Measurements from ENCODE around the gene RGS3.

Gene RGS3

DNA sequence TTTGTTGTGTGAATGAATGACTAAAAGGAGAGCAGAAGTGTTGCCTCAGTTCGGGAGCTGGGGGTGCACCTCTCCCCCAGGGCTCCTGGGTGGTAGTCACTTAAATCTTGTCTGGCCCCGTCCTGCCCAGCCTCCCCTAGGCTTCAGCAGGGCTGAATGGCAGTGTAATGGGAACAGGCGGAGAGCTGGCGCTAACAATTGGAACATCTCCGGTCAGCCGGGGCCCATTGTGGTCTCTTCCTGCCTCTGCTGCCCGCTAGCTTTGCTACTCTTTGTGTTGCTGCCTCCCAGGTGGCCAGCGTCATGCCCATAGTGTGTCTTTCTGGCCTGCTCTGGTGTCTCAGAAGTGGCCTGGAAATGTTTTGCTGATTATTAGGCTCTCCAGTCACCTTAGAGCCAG is 62.3 kb downstream of the RGS3 start:
- H3K9ac ChIP-seq (ENCODE audit: low read length) = no peak overlapping the region
- no peak overlapping the region for H3K27ac ChIP-seq (ENCODE audit: low read length)
- no peak overlapping the region for H3K4me2 ChIP-seq (ENCODE audit: low read length)
- peaks cover 17% of the 10 kb centered on the region for H3K27me3 ChIP-seq (ENCODE audit: low read depth, low read length)
- no peaks in the 10 kb centered on the region for H3K36me3 ChIP-seq (replicated peaks; ENCODE audit: low read depth, low read length)
- H3K4me3 ChIP-seq (ENCODE audit: low read length) = no peak overlapping the region
- peaks cover 35% of the 10 kb centered on the region for H3K4me1 ChIP-seq (ENCODE audit: low read length)
- no peaks in the 10 kb centered on the region for H4K20me1 ChIP-seq (ENCODE audit: insufficient read depth, low read length)
- TF ChIP-seq EZH2phosphoT487 (IDR thresholded peaks at IDR 0.05; ENCODE audit: low read depth) = no peak
- no peak for TF ChIP-seq CTCF (IDR thresholded peaks at IDR 0.05; ENCODE audit: low read depth, low read length)
- H3K79me2 ChIP-seq (ENCODE audit: low read length) = no peaks in the 10 kb centered on the region
- no peaks in the 10 kb centered on the region for H3K9me3 ChIP-seq (ENCODE audit: insufficient read depth, low read length)
- H2AFZ ChIP-seq (ENCODE audit: low read depth, low read length) = no peak overlapping the region

GRCh38 chr9:113526231-113526746 is 62.8 kb downstream of the RGS3 start:
- Histone ChIP-seq H3K9ac (ENCODE audit: low read length) (no peak overlapping the region), H4K20me1 (ENCODE audit: insufficient read depth, low read length) (no peaks in the 10 kb centered on the region), H3K79me2 (ENCODE audit: low read length) (no peaks in the 10 kb centered on the region), H3K4me1 (ENCODE audit: low read length) (peaks cover 35% of the 10 kb centered on the region), H2AFZ (ENCODE audit: low read depth, low read length) (no peak overlapping the region), H3K4me3 (ENCODE audit: low read length) (no peak overlapping the region), H3K27me3 (ENCODE audit: low read depth, low read length) (peaks cover 20% of the 10 kb centered on the region), H3K4me2 (ENCODE audit: low read length) (no peak overlapping the region), H3K9me3 (ENCODE audit: insufficient read depth, low read length) (no peaks in the 10 kb centered on the region), H3K36me3 (replicated peaks; ENCODE audit: low read depth, low read length) (no peaks in the 10 kb centered on the region), H3K27ac (ENCODE audit: low read length) (no peak overlapping the region)
- TF ChIP-seq CTCF (IDR thresholded peaks at IDR 0.05; ENCODE audit: low read depth, low read length) (no peak), EZH2phosphoT487 (IDR thresholded peaks at IDR 0.05; ENCODE audit: low read depth) (no peak)

DNA sequence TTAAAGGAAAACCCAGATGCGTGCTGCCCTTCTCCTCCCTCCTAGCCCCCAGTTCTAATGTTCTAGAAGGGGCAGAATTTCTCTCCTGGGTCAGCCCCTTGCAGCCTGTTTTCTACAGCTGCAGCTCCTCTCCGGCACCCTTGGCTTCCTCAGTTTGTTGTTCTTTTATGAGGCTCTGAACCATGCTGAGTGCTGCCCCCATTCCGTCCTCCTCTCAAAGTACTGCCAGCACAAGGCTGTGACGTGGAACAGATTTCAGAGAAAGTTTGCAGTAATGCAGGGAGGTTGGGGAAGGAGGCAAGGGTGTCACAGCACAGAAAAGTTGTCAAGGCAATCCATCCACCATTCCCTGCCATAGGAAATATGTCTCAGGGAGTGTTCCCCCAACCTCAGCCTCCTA is 63.3 kb downstream of the RGS3 start:
- Histone ChIP-seq H3K27ac (ENCODE audit: low read length) (no peak overlapping the region), H3K36me3 (replicated peaks; ENCODE audit: low read depth, low read length) (no peaks in the 10 kb centered on the region), H2AFZ (ENCODE audit: low read depth, low read length) (no peak overlapping the region), H3K9me3 (ENCODE audit: insufficient read depth, low read length) (no peaks in the 10 kb centered on the region), H3K9ac (ENCODE audit: low read length) (no peak overlapping the region), H3K4me1 (ENCODE audit: low read length) (peaks cover 35% of the 10 kb centered on the region), H3K4me2 (ENCODE audit: low read length) (no peak overlapping the region), H4K20me1 (ENCODE audit: insufficient read depth, low read length) (no peaks in the 10 kb centered on the region), H3K79me2 (ENCODE audit: low read length) (no peaks in the 10 kb centered on the region), H3K27me3 (ENCODE audit: low read depth, low read length) (peaks cover 21% of the 10 kb centered on the region), H3K4me3 (ENCODE audit: low read length) (no peak overlapping the region)
- no peak for TF ChIP-seq CTCF (IDR thresholded peaks at IDR 0.05; ENCODE audit: low read depth, low read length)
- TF ChIP-seq EZH2phosphoT487 (IDR thresholded peaks at IDR 0.05; ENCODE audit: low read depth) = no peak

DNA sequence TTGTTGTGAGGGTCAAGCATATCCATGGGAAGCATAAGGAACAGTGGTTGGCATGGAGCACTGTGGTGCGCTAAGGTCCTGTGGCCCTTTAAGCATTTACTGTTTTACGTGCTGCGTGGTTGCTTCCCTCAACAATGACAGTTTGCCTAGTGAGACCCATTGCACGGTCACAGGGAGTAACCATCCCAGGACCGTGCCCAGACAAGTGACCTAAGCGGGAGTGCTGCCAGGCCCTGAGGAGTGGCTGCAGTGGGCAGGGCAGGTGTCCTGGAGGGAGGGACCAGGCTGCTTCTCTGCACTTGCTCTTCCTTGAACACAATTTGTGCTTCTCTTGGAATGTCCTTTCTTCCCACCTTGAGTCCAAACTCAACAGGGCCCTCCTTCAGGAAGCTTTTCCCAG is 64.6 kb downstream of the RGS3 start:
- H3K4me1 ChIP-seq (ENCODE audit: low read length) = peaks cover 27% of the 10 kb centered on the region
- no peak overlapping the region for H3K9ac ChIP-seq (ENCODE audit: low read length)
- no peak overlapping the region for H3K4me2 ChIP-seq (ENCODE audit: low read length)
- peaks cover 16% of the 10 kb centered on the region; the same call in 1 of the 2 replicates for H3K27me3 ChIP-seq (ENCODE audit: low read depth, low read length)
- TF ChIP-seq EZH2phosphoT487 (IDR thresholded peaks at IDR 0.05; ENCODE audit: low read depth) = no peak
- TF ChIP-seq CTCF (IDR thresholded peaks at IDR 0.05; ENCODE audit: low read depth, low read length) = no peak
- H4K20me1 ChIP-seq (ENCODE audit: insufficient read depth, low read length) = no peaks in the 10 kb centered on the region
- no peaks in the 10 kb centered on the region for H3K79me2 ChIP-seq (ENCODE audit: low read length)
- H2AFZ ChIP-seq (ENCODE audit: low read depth, low read length) = no peak overlapping the region
- no peaks in the 10 kb centered on the region for H3K36me3 ChIP-seq (replicated peaks; ENCODE audit: low read depth, low read length)
- no peak overlapping the region for H3K4me3 ChIP-seq (ENCODE audit: low read length)
- no peaks in the 10 kb centered on the region for H3K9me3 ChIP-seq (ENCODE audit: insufficient read depth, low read length)
- H3K27ac ChIP-seq (ENCODE audit: low read length) = no peak overlapping the region

Measured in OCI-LY3 (cell line).